Activated naive CD8-positive, alpha-beta T cell treated with anti-CD3 and anti-CD28 coated beads for 36 hours (primary cell): ENCODE results near the gene ATG9A. TPM values are rescaled to one million over a fixed set of nuclear protein-coding genes. Genes with fewer than 3 reads are reported as not detected.

Experiments used
- DNase-seq: peaks from one replicate; pipeline ENCODE4 v3.0.0; 2021
- H3K27ac Mint-ChIP-seq: one replicate; pipeline ENCODE4 v1.8.0; 2022; ENCODE audit warnings: mild to moderate bottlenecking, moderate library complexity, mixed read lengths
- H3K27me3 Mint-ChIP-seq: one replicate; pipeline ENCODE4 v1.8.0; 2022; ENCODE audit warnings: mild to moderate bottlenecking, mixed read lengths
- H3K36me3 Mint-ChIP-seq: one replicate; pipeline ENCODE4 v1.8.0; 2021; ENCODE audit warnings: mild to moderate bottlenecking, mixed read lengths
- H3K4me1 Mint-ChIP-seq: one replicate; pipeline ENCODE4 v1.8.0; 2021; ENCODE audit warnings: mixed read lengths
- H3K4me3 Mint-ChIP-seq: one replicate; pipeline ENCODE4 v1.8.0; 2022; ENCODE audit warnings: mild to moderate bottlenecking, moderate library complexity, mixed read lengths
- H3K9me3 Mint-ChIP-seq: one replicate; pipeline ENCODE4 v1.8.0; 2022; ENCODE audit warnings: mixed read lengths
- total RNA-seq, 2 experiments: library from RNA; stranded (reverse); gene quantifications; one replicate each; pipeline ENCODE4 v1.2.3, GENCODE V29; 2021

ATG9A gene
- total RNA-seq, 2 experiments from 2014 or later = 47.1 to 55.0 TPM

DNA sequence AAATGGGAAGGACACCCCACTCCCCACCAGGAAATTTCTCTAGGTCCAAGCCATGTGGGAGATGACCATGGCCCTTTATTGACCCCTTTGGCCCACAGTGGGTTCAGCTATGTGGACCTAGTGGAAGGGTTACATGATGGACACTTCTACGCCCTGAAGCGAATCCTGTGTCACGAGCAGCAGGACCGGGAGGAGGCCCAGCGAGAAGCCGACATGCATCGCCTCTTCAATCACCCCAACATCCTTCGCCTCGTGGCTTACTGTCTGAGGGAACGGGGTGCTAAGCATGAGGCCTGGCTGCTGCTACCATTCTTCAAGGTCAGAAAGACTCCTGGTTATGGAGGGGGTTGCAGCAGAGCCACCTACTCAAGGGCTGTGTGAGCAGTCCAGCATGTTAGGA lies 17.1 kb upstream of the ATG9A start:
- Mint-ChIP-seq H3K27ac (peak overlapping the region; percentile 76), H3K9me3 (no peaks in the 10 kb centered on the region), H3K4me1 (peaks cover 71% of the 10 kb centered on the region), H3K4me3 (peak overlapping the region; percentile 97), H3K36me3 (peaks cover 40% of the 10 kb centered on the region), H3K27me3 (no peaks in the 10 kb centered on the region)
- no peak for DNase-seq

DNA sequence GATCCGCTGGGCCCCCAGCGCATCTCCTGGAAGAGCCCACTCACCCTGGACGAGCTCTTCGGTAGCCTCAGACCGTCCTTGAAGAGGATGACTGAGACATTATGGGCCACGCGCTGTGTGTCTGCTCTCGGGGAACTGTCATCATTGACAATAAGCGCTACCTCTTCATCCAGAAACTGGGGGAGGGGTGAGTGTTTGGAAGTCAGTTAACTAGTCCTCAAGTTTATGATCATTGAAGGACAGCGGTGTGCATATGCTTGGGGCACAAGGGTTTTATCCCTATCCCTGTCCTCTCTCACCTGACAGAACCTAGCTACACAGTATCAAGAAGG lies 16.4 kb upstream of the ATG9A start:
- no peak for DNase-seq
- Mint-ChIP-seq H3K36me3 (peaks cover 33% of the 10 kb centered on the region), H3K4me1 (peaks cover 64% of the 10 kb centered on the region), H3K27ac (peak overlapping the region; percentile 99), H3K27me3 (no peaks in the 10 kb centered on the region), H3K9me3 (no peaks in the 10 kb centered on the region), H3K4me3 (peak overlapping the region; percentile 97)

DNA sequence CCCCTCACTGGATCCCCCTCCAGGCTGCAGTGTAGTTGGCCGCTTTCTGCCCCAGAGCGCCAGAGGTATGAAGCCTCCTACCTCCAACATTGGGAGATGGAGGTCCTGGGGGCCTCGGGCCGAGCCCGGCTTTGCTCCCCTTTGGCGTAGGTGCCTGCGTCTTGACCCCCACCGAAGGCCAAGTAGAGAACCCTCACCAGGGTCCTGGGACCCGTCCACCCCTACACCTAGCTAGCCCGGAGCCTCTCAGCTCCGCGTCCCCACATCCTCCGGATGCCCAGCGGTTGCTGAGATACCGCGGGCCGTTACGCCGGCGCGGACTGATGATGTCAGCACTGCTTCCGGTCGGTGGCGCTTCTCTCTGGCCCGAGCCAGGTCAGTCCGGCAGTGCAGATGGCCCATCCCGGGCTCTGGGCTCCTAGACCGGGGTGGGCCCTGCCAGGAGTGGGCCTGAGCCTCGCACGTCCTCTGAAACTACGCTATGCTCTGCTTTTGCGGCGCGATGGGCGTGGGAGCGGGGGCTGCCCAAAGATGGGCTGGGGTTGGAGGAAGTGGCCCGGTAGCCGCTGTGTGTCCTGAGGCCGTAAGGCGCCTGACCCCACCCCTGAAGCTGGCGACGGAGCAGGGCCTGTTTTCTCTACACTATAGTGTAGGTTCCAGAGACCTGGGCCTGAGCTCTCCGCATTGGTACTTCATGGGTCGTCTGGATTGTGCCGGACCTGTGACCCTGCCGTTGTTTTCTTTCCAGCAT lies 15.9 kb upstream of the ATG9A start, which contains the start of the genes GLB1L and STK16:
Gene GLB1L (minus strand): TSS at position 297 of the 751 bp plus-strand sequence. CDS start 1,871 bp downstream, outside the sequence.
Gene STK16 (plus strand): TSS at position 332 of the 751 bp plus-strand sequence. CDS start 521 bp downstream, outside the sequence.
- H3K27ac Mint-ChIP-seq = peak within 1 kb of the TSS; percentile 99
- peak within 1 kb of the TSS; percentile 97 for H3K4me3 Mint-ChIP-seq
- peaks cover 58% of the 10 kb centered on the region for H3K4me1 Mint-ChIP-seq
- H3K27me3 Mint-ChIP-seq = no peaks in the 10 kb centered on the region
- peaks cover 29% of the 10 kb centered on the region for H3K36me3 Mint-ChIP-seq
- H3K9me3 Mint-ChIP-seq = no peaks in the 10 kb centered on the region
- DNase-seq = peak; percentile 88

DNA sequence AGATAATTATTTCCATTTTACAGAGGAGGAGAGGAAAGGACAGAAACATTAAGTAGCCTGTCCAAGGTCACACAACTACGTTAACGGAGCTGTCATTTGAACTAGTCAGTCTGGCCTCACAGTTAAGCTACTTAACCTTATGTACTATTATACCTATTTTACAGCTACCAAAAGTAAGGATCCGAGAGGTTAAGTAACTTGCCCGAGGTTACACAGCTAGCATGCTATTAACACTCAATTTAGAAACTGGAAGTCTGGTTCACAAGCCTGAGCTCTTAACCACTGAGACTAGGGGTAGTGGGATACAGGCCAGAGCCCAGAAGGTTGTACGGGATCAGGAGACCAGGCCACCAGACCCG lies 15.3 kb upstream of the ATG9A start:
- no peaks in the 10 kb centered on the region for H3K9me3 Mint-ChIP-seq
- no peak for DNase-seq
- no peaks in the 10 kb centered on the region for H3K27me3 Mint-ChIP-seq
- H3K4me1 Mint-ChIP-seq = peaks cover 53% of the 10 kb centered on the region
- peak overlapping the region; percentile 99 for H3K27ac Mint-ChIP-seq
- peaks cover 28% of the 10 kb centered on the region for H3K36me3 Mint-ChIP-seq
- H3K4me3 Mint-ChIP-seq = peak overlapping the region; percentile 97

DNA sequence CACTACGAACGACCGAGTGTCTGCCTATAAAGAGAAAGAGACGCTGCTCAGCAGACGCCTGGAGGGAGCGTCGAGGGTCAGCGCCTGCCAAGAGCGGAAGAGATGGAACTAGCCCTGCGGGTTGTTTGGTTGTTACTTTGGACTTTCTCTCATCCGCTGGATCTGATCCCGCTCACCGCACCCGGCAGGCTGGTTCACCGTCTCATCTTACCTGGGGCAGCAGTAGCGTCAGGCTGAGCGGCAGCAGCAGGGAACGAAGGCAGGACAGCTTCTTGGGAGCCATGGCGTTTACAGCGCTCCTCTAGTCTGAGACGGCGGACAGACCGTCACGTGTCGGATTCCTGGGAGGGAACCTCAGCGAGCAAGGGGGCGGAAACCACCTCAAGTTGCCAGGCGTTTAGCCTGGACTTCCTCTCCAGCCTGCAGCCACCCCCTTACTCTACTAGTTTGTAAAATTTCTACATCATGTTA lies 13.9 kb upstream of the ATG9A start:
- peak overlapping the region; percentile 72 for H3K4me3 Mint-ChIP-seq
- H3K36me3 Mint-ChIP-seq = peaks cover 18% of the 10 kb centered on the region
- peak overlapping the region; percentile 22 for H3K27ac Mint-ChIP-seq

DNA sequence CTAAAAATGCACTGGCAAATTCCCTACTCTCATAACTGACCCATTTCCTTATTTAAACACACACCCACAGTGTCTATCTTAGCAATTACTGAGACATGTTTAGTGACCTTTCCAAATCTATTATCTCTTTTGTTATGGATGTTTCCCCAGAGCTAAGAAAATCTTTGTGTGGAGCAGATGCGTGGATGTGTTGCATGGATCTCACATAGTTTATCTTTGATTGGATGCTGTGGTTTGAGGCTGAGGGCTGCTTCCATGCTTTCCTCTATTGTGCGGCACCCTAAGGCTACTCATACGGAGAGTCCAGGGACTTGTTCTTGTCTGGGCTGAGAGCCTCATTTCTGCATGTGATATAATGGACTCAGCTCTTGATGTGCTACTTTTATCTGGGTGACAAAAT lies 4.9 kb upstream of the ATG9A start:
- Mint-ChIP-seq H3K4me3 (no peak overlapping the region), H3K9me3 (no peaks in the 10 kb centered on the region), H3K4me1 (peaks cover 20% of the 10 kb centered on the region), H3K27ac (no peak overlapping the region), H3K36me3 (peaks cover 53% of the 10 kb centered on the region), H3K27me3 (no peaks in the 10 kb centered on the region)
- DNase-seq = no peak

More for the DNA sequence above, 13.9 kb upstream of the ATG9A start:
- DNase-seq = no peak
- peaks cover 38% of the 10 kb centered on the region for H3K4me1 Mint-ChIP-seq
- H3K9me3 Mint-ChIP-seq = no peaks in the 10 kb centered on the region
- no peaks in the 10 kb centered on the region for H3K27me3 Mint-ChIP-seq

DNA sequence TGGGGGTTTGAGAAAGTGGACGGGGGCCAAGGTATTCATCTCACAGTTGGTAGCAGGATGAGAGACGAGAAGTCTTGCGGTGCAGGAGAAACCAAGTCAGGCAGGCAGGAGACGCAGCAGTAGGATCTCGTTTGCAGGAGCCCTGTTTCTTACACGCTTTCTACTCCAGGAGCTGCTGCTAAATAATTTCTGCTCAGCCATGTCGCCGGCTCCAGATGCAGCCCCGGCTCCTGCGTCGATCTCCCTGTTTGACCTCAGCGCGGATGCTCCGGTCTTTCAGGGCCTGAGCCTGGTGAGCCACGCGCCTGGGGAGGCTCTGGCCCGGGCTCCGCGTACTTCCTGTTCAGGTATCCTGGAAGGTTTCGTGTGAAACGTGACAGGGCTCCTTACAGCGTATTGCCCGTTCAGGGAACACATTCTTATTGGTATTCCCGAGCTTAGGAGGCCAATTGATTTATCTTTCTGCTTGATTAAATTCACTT lies 664 bp upstream of the ATG9A start:
- Mint-ChIP-seq H3K4me3 (peak overlapping the region; percentile 98), H3K27ac (peak overlapping the region; percentile 100), H3K36me3 (peaks cover 59% of the 10 kb centered on the region), H3K27me3 (no peaks in the 10 kb centered on the region), H3K4me1 (peaks cover 36% of the 10 kb centered on the region), H3K9me3 (no peaks in the 10 kb centered on the region)
- DNase-seq = peak; percentile 59

DNA sequence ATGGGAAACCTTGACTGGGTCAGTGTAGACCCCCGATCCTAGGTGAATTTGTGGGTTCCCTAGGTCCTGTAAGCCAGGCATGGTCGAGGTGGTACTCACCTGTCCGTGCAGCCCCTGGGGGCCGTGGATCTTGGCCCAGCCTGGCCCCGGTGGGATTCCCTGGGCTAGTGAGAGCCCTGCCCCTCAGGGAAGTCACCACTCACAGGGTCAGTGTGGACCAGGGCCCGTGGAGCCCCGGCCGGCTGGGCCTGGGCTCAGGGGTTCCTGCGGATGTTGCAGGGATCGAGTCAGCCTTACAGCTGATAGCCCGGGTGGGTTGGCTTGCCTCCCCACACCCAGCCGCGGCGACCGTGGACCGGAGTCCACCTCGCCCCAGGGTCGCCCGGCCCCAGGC lies 528 bp downstream of the ATG9A start:
- H3K36me3 Mint-ChIP-seq = peaks cover 54% of the 10 kb centered on the region
- DNase-seq = no peak
- H3K27me3 Mint-ChIP-seq = no peaks in the 10 kb centered on the region
- no peaks in the 10 kb centered on the region for H3K9me3 Mint-ChIP-seq
- H3K27ac Mint-ChIP-seq = peak overlapping the region; percentile 78
- peak overlapping the region; percentile 98 for H3K4me3 Mint-ChIP-seq
- H3K4me1 Mint-ChIP-seq = peaks cover 35% of the 10 kb centered on the region

DNA sequence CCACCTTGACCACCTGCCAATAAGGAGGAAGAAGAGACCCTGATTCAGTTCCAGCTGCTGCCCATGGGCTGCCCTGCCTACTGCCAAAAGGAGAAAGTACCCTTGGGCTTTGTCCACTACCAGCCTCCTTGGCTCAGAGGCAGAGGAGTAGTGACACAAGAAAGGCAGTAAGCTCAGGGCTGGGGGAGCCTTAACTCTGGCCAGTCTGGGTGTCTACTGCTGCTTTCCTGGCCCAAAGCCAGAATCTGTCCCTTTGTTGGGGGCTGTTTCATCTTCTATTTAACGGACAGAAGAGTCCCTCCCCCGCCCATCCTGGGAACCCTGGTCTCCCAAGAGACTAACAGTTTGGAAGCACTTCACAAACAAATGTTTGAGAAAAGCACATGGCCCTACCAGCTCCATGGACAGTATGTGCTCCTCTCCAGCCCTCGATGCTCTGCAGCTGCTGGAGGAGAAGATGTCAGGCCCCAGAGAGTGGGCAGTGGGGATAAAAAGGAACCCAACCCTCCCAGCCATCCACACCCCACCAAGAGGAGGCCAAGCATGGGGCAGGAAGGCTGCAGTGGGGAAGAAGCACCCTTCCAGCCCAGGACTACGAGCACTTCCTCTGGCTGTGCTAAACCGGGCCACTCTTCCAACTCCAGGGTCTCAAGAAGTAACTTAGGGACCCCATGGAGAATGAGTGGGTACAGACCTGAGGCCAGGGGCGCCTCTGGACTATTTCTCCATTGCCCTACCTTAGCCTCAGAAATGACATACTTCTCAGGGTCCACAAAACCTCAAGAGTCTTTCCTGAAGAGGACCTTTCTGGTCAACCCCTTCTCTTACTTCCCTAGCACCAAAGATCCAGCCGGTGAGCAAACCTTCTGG lies 1.2 kb downstream of the ATG9A start:
- H3K27ac Mint-ChIP-seq = peak overlapping the region; percentile 78
- no peaks in the 10 kb centered on the region for H3K9me3 Mint-ChIP-seq
- H3K4me3 Mint-ChIP-seq = peak overlapping the region; percentile 98
- peaks cover 30% of the 10 kb centered on the region for H3K4me1 Mint-ChIP-seq
- H3K27me3 Mint-ChIP-seq = no peaks in the 10 kb centered on the region
- no peak for DNase-seq
- peaks cover 51% of the 10 kb centered on the region for H3K36me3 Mint-ChIP-seq

DNA sequence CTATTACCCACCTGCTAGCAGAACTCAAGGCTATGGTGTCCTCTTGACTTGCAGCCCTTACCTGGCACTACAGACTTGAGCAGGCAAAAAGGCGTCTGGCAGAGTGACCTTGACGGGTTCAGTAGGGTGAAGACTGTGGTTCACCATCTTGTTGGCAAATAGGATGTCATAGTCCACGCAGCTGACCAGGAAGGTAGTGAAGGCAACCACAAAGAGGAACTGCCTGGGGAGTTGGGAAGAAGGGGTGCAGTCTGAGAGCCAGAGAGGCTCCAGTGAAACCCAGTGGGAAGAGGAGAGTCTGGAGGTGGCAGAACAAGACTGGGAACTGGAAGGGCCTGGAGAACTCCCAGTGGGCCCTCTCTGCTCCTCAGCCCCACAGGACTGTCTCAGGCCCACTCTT lies 4.1 kb downstream of the ATG9A start:
- Mint-ChIP-seq H3K9me3 (no peaks in the 10 kb centered on the region), H3K4me3 (no peak overlapping the region), H3K4me1 (peaks cover 16% of the 10 kb centered on the region), H3K27ac (no peak overlapping the region), H3K27me3 (no peaks in the 10 kb centered on the region), H3K36me3 (peaks cover 32% of the 10 kb centered on the region)
- DNase-seq = no peak

DNA sequence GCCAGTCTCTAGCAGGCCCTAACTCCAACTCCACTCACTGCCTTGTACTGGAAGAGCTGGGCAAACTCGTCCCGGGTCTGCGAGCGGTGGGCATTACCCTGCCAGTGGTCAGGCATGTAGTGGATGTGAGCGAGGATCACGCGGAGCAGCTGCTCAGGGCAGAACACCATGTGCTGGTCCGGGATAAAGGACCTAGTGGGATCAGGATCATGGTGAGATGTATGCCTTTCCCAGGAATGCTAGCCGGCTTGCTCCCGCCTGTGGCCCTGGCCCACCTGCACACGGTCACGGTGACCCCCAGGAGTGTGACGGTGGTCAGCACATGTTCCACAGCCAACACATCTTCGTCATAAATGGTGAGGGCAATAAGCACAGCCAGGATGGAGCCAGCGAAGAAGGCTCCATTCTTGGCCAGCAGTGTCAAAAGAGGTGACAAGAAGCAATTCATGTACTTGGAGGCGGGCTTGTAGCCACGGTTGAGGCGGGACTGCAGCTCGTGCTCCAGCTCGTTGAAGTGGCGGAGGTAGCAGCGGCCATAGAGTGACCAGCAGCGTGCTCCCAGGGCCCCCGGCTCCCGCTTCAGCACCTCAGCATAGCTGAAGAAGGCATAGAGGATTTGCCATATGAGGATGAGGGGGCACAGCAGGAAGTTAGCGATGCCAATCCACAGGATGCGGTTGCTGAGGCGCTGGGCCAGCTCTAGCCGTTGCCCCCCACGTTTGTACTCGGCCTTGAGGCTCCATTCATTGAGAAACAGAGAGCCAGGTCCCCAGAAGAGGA lies 5.4 kb downstream of the ATG9A start:
- peaks cover 20% of the 10 kb centered on the region for H3K4me1 Mint-ChIP-seq
- H3K27me3 Mint-ChIP-seq = no peaks in the 10 kb centered on the region
- peaks cover 35% of the 10 kb centered on the region for H3K36me3 Mint-ChIP-seq
- H3K9me3 Mint-ChIP-seq = no peaks in the 10 kb centered on the region
- no peak overlapping the region for H3K27ac Mint-ChIP-seq
- no peak overlapping the region for H3K4me3 Mint-ChIP-seq
- no peak for DNase-seq

DNA sequence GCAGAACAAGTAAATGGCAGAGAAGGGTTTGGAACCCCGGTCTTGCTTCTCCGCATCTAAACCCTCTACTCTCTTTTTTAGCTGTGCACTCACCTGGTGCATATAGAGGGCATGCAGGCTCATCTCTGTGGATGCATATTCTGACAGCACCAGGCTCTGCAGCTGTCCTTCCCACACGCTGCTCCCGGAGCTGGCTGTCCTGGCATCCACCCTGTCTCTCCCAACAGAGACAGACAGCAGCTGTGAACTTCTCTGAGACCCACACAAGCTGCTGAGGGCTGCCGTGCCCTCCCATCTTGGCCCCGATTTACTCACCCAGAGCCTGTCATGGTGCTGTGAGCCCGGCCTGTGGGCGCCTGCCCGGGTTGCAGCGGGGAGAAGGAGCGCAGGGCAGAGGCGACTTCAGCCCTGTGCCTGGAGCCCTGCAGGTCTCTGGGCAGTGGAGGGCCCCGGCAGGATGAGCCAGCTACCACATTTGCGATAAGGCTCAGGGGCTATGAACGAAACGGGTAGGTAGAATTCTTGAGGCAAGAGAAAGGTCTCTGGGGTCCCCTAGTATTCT lies 7.4 kb downstream of the ATG9A start:
- no peak for DNase-seq
- no peak overlapping the region for H3K4me3 Mint-ChIP-seq
- no peak overlapping the region for H3K27ac Mint-ChIP-seq
- no peaks in the 10 kb centered on the region for H3K27me3 Mint-ChIP-seq
- H3K36me3 Mint-ChIP-seq = peaks cover 23% of the 10 kb centered on the region
- H3K4me1 Mint-ChIP-seq = peaks cover 17% of the 10 kb centered on the region
- no peaks in the 10 kb centered on the region for H3K9me3 Mint-ChIP-seq

DNA sequence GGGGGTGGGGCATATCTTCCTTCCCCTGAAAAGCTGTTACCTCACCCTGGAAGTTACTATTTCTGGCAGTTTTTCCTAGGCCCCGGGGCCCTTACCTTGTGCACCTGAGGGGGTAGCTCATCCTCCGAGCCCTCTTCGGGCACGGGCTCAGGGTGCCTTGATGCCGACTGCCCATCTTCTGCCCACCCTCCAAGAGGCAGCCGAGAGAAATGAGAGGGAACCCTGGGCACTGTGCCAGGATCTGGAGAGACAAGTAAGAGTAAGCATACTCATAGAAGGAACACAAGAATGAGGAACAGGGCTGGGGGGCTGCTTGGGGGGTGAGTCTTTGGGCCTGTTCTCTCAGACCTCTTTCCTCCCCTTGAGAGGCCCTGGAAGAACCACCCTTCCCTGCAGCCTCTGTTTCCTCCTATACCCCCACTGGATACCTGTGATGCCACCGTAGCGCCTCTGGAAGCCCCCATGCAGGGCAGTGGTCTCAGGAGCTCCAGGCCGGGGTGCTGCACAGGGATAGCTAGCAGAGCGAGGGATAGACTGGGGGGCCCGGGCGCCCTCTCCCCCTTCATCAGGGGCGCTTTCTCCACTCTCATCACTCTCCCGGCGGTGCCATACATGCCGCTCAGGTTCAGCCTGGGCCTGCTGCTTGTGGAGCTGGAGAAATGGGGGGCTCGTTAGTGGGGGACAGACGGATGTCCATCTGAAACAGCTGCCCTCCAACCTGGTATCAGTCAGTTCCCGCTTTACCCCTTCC lies 8.6 kb downstream of the ATG9A start:
- Mint-ChIP-seq H3K36me3 (peaks cover 27% of the 10 kb centered on the region), H3K27me3 (no peaks in the 10 kb centered on the region), H3K9me3 (no peaks in the 10 kb centered on the region), H3K4me1 (peaks cover 21% of the 10 kb centered on the region), H3K27ac (no peak overlapping the region), H3K4me3 (no peak overlapping the region)
- DNase-seq = no peak
